Ovary (tissue), 3 donors: ENCODE results near the gene SQSTM1.

ENCODE experiments used
- CTCF ChIP-seq, 3 donors: fragments of 450-650 bp in 2 of 3; fragments of 200-600 bp in 1 of 3; IDR thresholded peaks; one replicate each; pipeline versions ENCODE4 v1.5.1 to v1.8.0; 2016 to 2022; ENCODE audit warnings: antibody characterized with exemption in 3 of 3, mild to moderate bottlenecking in 1 of 3
- POLR2A ChIP-seq: fragments of 450-650 bp; IDR thresholded peaks from one replicate; pipeline ENCODE4 v1.6.1; 2017; ENCODE audit warnings: antibody characterized with exemption, mild to moderate bottlenecking, moderate library complexity
- donor health status: DM: no; HTN: no; CAD: no.

- no peak for TF ChIP-seq POLR2A
- no peak for TF ChIP-seq CTCF (IDR thresholded peaks at IDR 0.05)
Measured at GRCh38 chr5:179867079-179867465, 46.4 kb downstream of the SQSTM1 start.
